HCT116 (cell line): ENCODE data around the gene KPNA4. TPM values are rescaled to one million over a fixed set of nuclear protein-coding genes. Genes with fewer than 3 reads are reported as not detected.
A peak's percentile ranks its signal among the peaks of the same experiment; 100 is the strongest.

Source experiments
- ATAC-seq: fragments of 200-7000 bp; cut with Tn5 transposase; 2 replicates; pipeline ENCODE4 v1.9.1; 2020; ENCODE audit warnings: mild to moderate bottlenecking, moderate library complexity
- BruUV-seq: library from RNA; stranded (reverse); fragments of 400-500 nt; replicated peaks from 2 replicates; lab custom pipeline; 2021; lab: Mats Ljungman, UMichigan
- CTCF ChIA-PET: fragments of 300-600 bp; sonication (Branson Sonifier 250); formaldehyde crosslinking; loops from one replicate; lab custom pipeline; 2021; ENCODE audit warnings: antibody characterized with exemption; lab: Charles Lee
- POLR2A ChIA-PET: fragments of 300-600, 350-600 bp; sonication (Branson Sonifier 250); formaldehyde crosslinking; loops from one replicate; lab custom pipeline; 2021; ENCODE audit warnings: antibody characterized with exemption; lab: Charles Lee
- RAD21 ChIA-PET, 2 experiments: fragments of 300-600 bp; sonication (Branson Sonifier 250); formaldehyde crosslinking; loops; one replicate each; lab custom pipeline; 2023; ENCODE audit warnings: low total read pairs in 2 of 2; ENCODE audit not compliant: uncharacterized antibody in 2 of 2, unreplicated experiment in 2 of 2, low non-redundant PET in 1 of 2; lab: Charles Lee
- DNase-seq: peaks from one replicate; pipeline ENCODE4 v3.0.0-alpha.2; 2010; ENCODE audit warnings: low read depth, low spot score
- H2AFZ ChIP-seq: fragments of 200-600 bp; shearing (Covaris generic), sonication (generic); 2 replicates; pipeline ENCODE4 v1.6.1; 2017; ENCODE audit warnings: low read depth, mixed run types, mixed read lengths, antibody characterized with exemption, low read length; ENCODE audit not compliant: poor library complexity, severe bottlenecking
- H3K27ac ChIP-seq: 2 replicates; pipeline ENCODE4 v1.5.1; 2012; ENCODE audit warnings: low read depth, low read length
- H3K27me3 ChIP-seq: fragments of 200-600 bp; sonication (generic); 2 replicates; pipeline ENCODE4 v1.6.1; 2016; ENCODE audit warnings: mixed run types, low read length, mixed read lengths; ENCODE audit not compliant: insufficient read depth
- H3K36me3 ChIP-seq, 2 experiments: fragments of 200-500 bp in 1 of 2; fragments of 200-600 bp in 1 of 2; sonication (Bioruptor generic) in 1 of 2; sonication (generic) in 1 of 2; 2 replicates each; pipeline versions ENCODE4 v1.5.1 to v1.6.1; 2014 to 2016; ENCODE audit warnings: low read length in 2 of 2, inconsistent platforms in 1 of 2, mixed read lengths in 1 of 2, mixed run types in 1 of 2; ENCODE audit not compliant: insufficient read depth in 2 of 2, control insufficient read depth in 1 of 2
- H3K4me1 ChIP-seq, 2 experiments: fragments of 200-600 bp in 1 of 2; sonication (generic) in 1 of 2; 2 replicates each; pipeline versions ENCODE4 v1.5.1 to v1.6.1; 2012 to 2017; ENCODE audit warnings: low read length in 2 of 2, inconsistent platforms in 1 of 2, mild to moderate bottlenecking in 1 of 2, mixed read lengths in 1 of 2, mixed run types in 1 of 2, moderate library complexity in 1 of 2; ENCODE audit not compliant: insufficient read depth in 2 of 2, control insufficient read depth in 1 of 2
- H3K4me2 ChIP-seq: fragments of 200-600 bp; sonication (generic); 2 replicates; pipeline ENCODE4 v1.6.1; 2017; ENCODE audit warnings: mixed run types, low read length, mixed read lengths
- H3K4me3 ChIP-seq, 2 experiments: fragments of 200-600 bp in 1 of 2; sonication (generic) in 1 of 2; replicated peaks in 1 of 2; 2 replicates each; pipeline ENCODE4 v1.5.1; 2011 to 2016; ENCODE audit warnings: low read length in 2 of 2, control low read depth in 1 of 2, low read depth in 1 of 2, mild to moderate bottlenecking in 1 of 2, mixed read lengths in 1 of 2, mixed run types in 1 of 2
- H3K79me2 ChIP-seq: fragments of 200-600 bp; sonication (generic); 2 replicates; pipeline ENCODE4 v1.6.1; 2017; ENCODE audit warnings: mild to moderate bottlenecking, mixed run types, low read length, moderate library complexity, mixed read lengths; ENCODE audit not compliant: insufficient read depth
- H3K9ac ChIP-seq: fragments of 200-600 bp; sonication (generic); 2 replicates; pipeline ENCODE4 v1.6.1; 2016; ENCODE audit warnings: low read length, mixed read lengths
- H3K9me2 ChIP-seq: fragments of 200-600 bp; sonication (generic), shearing (Covaris generic); 2 replicates; pipeline ENCODE4 v1.6.1; 2017; ENCODE audit warnings: mixed run types, mild to moderate bottlenecking, moderate library complexity; ENCODE audit not compliant: insufficient read depth
- H3K9me3 ChIP-seq, 2 experiments: fragments of 200-500 bp in 1 of 2; fragments of 200-600 bp in 1 of 2; sonication (Bioruptor generic) in 1 of 2; sonication (generic) in 1 of 2; 2 replicates each; pipeline ENCODE4 v1.6.1; 2014 to 2017; ENCODE audit warnings: low read length in 2 of 2, mixed read lengths in 2 of 2, inconsistent platforms in 1 of 2, low read depth in 1 of 2, mild to moderate bottlenecking in 1 of 2, mixed run types in 1 of 2, moderate library complexity in 1 of 2; ENCODE audit not compliant: control insufficient read depth in 1 of 2, insufficient read depth in 1 of 2
- H4K20me1 ChIP-seq: fragments of 200-600 bp; sonication (generic), shearing (Covaris generic); 2 replicates; pipeline ENCODE4 v1.6.1; 2017; ENCODE audit warnings: mixed run types, mild to moderate bottlenecking, moderate library complexity; ENCODE audit not compliant: insufficient read depth
- CBX3 ChIP-seq: IDR thresholded peaks from 2 replicates; pipeline ENCODE4 v1.6.1; 2012; ENCODE audit warnings: low read depth
- EZH2phosphoT487 ChIP-seq: fragments of 200-600 bp; IDR thresholded peaks from 2 replicates; pipeline ENCODE4 v1.6.1; 2018; ENCODE audit warnings: antibody characterized with exemption, borderline replicate concordance
- SIN3A ChIP-seq: IDR thresholded peaks from 2 replicates; pipeline ENCODE4 v1.6.1; 2012; ENCODE audit warnings: low read depth
- TCF7L2 ChIP-seq: IDR thresholded peaks from 2 replicates; pipeline ENCODE4 v1.7.0; 2011; ENCODE audit warnings: borderline replicate concordance, inconsistent platforms; ENCODE audit not compliant: insufficient read depth, insufficient read length; ENCODE audit errors: extremely low read depth
- YY1 ChIP-seq: IDR thresholded peaks from 2 replicates; pipeline ENCODE4 v1.6.1; 2011; ENCODE audit warnings: low read length, low read depth, moderate library complexity, mild to moderate bottlenecking; ENCODE audit not compliant: insufficient replicate concordance; ENCODE audit errors: extremely low read depth
- ZFX ChIP-seq: fragments of 450-650 bp; IDR thresholded peaks from 2 replicates; pipeline ENCODE4 v1.6.1; 2017
- intact Hi-C: fragments of 100-400 bp; cut with micrococcal nuclease; formaldehyde crosslinking; loops from 2 replicates; pipeline ENCODE4 v1.10.0; 2022
- total RNA-seq: library from RNA; stranded (reverse); gene quantifications from one replicate; pipeline ENCODE4 v1.2.1, GENCODE V29; 2021; ENCODE audit not compliant: unreplicated experiment
- TF ChIP-seq, protein P1 (sequence below): IDR thresholded peaks from 2 replicates; pipeline ENCODE4 v1.6.1; 2012; ENCODE audit warnings: low read depth
- TF ChIP-seq, protein P2 (sequence below): IDR thresholded peaks from 2 replicates; pipeline ENCODE4 v1.6.1; 2012
- TF ChIP-seq, protein P3 (sequence below): IDR thresholded peaks from 2 replicates; pipeline ENCODE4 v1.6.1; 2011; ENCODE audit warnings: mild to moderate bottlenecking, low read length, moderate library complexity; ENCODE audit not compliant: insufficient replicate concordance; ENCODE audit errors: extremely low read depth

Gene KPNA4
- total RNA-seq, 1 experiment from 2014 or later = 43.1 TPM

DNA sequence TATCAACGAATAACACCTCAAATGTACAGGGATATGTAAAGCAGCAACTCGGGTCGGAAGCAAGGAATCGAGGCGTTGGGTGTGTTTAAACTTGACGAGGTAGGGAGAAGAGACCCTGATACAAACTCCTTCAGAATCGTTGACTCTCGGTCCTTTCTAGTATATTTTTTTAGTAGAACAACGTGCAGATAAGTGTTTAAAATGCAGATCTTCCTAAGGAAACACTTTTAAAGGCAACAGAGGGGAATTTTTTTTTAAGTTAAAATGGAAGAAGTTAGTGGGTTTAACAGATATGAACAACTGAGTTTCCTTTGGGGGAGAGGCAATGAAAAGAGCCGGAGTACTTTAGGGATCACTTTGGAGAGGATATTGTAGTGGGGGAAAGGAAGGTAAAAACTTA lies 1.1 kb upstream of the KPNA4 start (continued):
- TF ChIP-seq, protein P1, sequence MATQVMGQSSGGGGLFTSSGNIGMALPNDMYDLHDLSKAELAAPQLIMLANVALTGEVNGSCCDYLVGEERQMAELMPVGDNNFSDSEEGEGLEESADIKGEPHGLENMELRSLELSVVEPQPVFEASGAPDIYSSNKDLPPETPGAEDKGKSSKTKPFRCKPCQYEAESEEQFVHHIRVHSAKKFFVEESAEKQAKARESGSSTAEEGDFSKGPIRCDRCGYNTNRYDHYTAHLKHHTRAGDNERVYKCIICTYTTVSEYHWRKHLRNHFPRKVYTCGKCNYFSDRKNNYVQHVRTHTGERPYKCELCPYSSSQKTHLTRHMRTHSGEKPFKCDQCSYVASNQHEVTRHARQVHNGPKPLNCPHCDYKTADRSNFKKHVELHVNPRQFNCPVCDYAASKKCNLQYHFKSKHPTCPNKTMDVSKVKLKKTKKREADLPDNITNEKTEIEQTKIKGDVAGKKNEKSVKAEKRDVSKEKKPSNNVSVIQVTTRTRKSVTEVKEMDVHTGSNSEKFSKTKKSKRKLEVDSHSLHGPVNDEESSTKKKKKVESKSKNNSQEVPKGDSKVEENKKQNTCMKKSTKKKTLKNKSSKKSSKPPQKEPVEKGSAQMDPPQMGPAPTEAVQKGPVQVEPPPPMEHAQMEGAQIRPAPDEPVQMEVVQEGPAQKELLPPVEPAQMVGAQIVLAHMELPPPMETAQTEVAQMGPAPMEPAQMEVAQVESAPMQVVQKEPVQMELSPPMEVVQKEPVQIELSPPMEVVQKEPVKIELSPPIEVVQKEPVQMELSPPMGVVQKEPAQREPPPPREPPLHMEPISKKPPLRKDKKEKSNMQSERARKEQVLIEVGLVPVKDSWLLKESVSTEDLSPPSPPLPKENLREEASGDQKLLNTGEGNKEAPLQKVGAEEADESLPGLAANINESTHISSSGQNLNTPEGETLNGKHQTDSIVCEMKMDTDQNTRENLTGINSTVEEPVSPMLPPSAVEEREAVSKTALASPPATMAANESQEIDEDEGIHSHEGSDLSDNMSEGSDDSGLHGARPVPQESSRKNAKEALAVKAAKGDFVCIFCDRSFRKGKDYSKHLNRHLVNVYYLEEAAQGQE = no peak
- TF ChIP-seq, all 23 proteins: peak for 0

DNA sequence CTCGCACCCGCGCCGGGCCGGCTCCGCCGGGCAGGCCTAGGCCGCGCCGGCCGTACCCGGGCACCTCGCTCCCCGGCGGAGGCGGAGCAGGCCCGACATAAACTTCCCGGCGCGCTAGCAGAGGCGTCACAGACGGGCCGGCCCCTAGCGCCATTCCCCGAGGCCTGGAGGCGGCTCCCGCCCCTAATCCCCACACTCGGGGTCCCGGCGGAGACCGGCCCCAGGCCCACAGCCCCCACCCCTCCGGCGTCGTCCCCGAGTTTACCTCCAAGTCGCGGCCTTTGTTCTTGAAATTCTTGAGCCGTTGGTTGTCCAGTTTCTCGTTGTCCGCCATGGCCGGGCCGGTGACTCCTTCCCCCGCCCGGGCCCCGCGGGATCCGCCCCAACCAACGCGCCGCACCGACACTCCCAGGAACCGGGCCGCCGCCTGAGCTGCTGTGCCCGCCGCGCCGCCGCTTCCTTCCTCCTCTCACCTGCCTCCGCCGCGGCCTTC lies 376 bp downstream of the KPNA4 start:
- ChIA-PET POLR2A (interaction anchor here (0.8 kb wide), 1 partner anchor 24 kb away, joined by 3 read pairs; no protein-coding TSS in a partner anchor), RAD21 (no interaction called here), CTCF (no interaction called here)
- Histone ChIP-seq H3K9ac (peak overlapping the region; percentile 83), H3K36me3 (no peaks in the 10 kb centered on the region), H3K4me2 (peak overlapping the region; percentile 79), H3K9me3 (no peaks in the 10 kb centered on the region), H3K27me3 (no peaks in the 10 kb centered on the region), H3K9me2 (no peaks in the 10 kb centered on the region), H3K27ac (peak overlapping the region; percentile 64), H3K4me1 (peaks cover 6 to 23% of the 10 kb centered on the region in 2 experiments; a peak in 3 of 4 replicates), H2AFZ (no peak overlapping the region), H3K4me3 (peak overlapping the region; percentile 71 to 79), H3K79me2 (peaks cover 58% of the 10 kb centered on the region), H4K20me1 (peaks cover 18% of the 10 kb centered on the region; the same call in 1 of the 2 replicates)
- no TSS peak for BruUV-seq
- peak; percentile 67 for TF ChIP-seq YY1
- TF ChIP-seq ZFX = peak; percentile 97
- TF ChIP-seq SIN3A = 0 out of 2 replicates have a peak, but pooled peaks have one; percentile 13
- no peak for TF ChIP-seq TCF7L2
- no peak for TF ChIP-seq CBX3
- TF ChIP-seq, protein P2, sequence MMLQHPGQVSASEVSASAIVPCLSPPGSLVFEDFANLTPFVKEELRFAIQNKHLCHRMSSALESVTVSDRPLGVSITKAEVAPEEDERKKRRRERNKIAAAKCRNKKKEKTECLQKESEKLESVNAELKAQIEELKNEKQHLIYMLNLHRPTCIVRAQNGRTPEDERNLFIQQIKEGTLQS = no peak
- no peak for TF ChIP-seq EZH2phosphoT487
- TF ChIP-seq, protein P3, sequence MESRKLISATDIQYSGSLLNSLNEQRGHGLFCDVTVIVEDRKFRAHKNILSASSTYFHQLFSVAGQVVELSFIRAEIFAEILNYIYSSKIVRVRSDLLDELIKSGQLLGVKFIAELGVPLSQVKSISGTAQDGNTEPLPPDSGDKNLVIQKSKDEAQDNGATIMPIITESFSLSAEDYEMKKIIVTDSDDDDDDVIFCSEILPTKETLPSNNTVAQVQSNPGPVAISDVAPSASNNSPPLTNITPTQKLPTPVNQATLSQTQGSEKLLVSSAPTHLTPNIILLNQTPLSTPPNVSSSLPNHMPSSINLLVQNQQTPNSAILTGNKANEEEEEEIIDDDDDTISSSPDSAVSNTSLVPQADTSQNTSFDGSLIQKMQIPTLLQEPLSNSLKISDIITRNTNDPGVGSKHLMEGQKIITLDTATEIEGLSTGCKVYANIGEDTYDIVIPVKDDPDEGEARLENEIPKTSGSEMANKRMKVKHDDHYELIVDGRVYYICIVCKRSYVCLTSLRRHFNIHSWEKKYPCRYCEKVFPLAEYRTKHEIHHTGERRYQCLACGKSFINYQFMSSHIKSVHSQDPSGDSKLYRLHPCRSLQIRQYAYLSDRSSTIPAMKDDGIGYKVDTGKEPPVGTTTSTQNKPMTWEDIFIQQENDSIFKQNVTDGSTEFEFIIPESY = no peak
- DNase-seq (peak; percentile 22), ATAC-seq (peak; percentile 60)
- intact Hi-C loops = loop anchor here (5.0 kb wide), 1 partner anchor 102 kb away; no protein-coding TSS in a partner anchor
